HuH-7.5 (cell line): ENCODE measurements around the gene BICDL2.
"Not testable (repeated sequence)": the region's sequence is repeated elsewhere in the genome, so short reads cannot be mapped to it uniquely, and the experiment has no call there.

Source experiments
- DNase-seq: peaks from one replicate; pipeline ENCODE4 v3.0.0; 2011; ENCODE audit warnings: low spot score

The BICDL2 gene

DNA sequence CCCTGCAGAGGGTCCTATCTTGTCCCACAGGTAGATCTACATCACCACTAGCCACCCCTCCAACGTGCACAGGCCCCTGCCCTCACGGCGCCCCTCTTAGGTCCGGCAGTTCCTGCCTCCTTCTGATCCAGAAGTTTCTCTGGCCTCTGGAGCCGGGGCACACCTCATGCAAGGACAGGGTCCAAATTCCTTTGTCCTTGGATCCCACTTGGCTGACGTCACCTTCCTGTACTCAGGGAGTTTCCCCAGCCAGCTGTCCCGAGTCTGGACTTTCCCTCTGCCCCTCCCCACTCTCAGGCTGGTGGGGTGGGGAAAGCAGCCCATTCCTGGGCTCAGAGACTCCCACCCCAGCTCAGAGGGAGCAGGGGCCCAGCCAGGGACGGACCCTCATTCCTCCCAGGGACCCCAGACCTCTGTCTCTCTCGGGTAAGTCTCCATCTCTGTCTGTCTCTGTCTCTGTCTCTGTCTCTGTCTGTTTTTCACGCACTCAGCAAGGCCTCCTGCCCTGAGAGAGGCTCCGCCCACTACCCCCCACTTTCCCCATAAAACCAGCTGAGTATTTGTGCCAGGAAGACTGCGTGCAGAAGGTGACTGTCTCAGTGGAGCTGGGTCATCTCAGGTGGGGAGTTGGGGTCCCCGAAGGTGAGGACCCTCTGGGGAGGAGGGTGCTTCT is 28.5 kb upstream of the BICDL2 start, which contains the start of gene IL32:
TSS of gene IL32 (plus strand) at position 572 of the 673 bp plus-strand sequence. CDS start 172 bp downstream, outside the sequence.
- DNase-seq: peak; percentile 63

GRCh38 chr16:3063625-3064386 is 27.1 kb upstream of the BICDL2 start:
- no peak for DNase-seq

DNA sequence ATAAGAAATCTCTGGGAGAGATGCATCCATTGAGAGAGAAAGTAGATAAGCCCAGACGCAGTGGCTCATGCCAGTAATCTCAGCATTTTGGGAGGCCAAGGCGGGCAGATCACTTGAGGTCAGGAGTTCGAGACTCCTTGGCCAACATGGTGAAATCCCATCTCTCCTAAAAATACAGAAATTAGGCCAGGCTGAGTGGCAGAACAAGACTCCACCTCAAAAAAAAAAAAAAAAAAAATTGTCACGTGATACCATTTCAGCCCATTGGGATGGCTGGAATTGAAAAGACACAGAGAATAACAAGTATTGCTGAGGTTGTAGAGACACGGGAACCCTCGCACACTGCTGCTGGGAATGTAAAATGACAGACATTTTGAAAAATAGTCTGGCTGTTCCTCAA is 25.8 kb upstream of the BICDL2 start:
- no peak for DNase-seq

DNA sequence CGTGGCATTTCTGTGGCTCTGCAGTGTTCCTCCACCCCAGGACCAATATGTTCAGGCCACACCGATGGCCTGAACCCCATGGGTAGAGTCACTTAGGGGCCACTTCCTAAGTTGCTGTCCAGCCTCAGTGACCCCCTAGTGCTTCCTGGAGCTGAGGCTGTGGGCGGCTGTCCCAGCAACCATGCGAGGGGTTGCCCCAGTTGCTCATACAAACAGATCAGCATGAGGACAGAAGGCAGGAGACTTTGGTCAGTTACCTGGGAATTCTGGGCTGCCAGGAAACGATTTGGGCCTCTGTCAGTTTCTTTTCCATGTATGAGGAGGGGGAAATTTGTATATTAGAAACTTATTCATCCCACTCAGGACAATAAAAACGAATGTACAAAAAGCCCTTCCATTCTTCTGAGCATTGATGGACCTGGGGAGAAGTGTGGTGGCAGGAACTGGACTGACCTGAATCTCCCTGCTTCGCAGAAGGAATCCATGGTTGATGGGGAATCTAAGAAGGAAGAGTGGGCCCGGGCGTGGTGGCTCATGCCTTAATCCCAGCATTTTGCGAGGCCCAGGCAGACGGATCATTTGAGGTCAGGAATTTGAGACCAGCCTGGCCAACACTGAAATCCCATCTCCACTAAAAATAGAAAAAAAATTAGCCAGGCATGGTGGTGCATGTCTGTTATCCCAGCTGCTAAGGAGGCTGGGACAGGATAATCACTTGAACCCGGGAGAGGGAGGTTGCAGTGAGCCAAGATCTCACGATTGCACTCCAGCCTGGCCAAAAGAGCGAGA is 23.8 kb upstream of the BICDL2 start:
- no peak for DNase-seq

- DNase-seq: no peak
Measured at GRCh38 chr16:3059723-3060242, 23.0 kb upstream of the BICDL2 start.

DNA sequence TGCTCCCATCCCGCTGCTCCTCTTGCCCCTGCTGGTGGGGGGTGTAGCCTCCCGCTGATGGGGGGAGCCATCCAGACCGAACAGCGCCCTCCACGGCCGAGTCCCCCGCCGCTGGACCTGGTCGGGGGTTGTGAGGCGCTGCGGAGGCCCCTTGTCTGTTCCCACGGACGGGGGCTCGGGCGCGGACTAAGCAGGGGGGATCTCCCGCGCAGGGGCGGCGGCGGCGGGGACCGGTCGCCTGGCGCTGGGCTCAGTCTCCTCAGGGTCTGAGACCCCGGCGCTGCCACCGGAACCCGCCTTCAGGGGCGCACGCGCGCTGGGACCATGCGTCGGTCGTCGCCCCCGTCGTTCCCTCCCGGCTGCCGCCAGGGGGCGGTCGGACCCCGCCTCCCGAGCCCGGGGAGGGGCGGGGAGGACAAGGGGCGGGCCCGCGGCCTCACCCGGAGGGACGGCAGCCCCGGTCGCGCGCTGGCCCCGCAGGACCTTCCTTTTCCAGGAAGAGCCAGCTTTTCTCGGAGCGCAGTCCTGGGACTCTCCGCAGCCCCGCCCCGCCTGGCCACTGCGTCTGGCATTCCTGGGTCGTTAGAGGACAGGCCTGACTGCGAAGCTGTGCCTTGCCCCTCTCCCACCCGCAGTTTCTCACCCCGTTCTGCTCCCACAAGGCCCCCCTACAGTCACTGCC is 22.4 kb upstream of the BICDL2 start:
- peak; percentile 71 for DNase-seq

DNA sequence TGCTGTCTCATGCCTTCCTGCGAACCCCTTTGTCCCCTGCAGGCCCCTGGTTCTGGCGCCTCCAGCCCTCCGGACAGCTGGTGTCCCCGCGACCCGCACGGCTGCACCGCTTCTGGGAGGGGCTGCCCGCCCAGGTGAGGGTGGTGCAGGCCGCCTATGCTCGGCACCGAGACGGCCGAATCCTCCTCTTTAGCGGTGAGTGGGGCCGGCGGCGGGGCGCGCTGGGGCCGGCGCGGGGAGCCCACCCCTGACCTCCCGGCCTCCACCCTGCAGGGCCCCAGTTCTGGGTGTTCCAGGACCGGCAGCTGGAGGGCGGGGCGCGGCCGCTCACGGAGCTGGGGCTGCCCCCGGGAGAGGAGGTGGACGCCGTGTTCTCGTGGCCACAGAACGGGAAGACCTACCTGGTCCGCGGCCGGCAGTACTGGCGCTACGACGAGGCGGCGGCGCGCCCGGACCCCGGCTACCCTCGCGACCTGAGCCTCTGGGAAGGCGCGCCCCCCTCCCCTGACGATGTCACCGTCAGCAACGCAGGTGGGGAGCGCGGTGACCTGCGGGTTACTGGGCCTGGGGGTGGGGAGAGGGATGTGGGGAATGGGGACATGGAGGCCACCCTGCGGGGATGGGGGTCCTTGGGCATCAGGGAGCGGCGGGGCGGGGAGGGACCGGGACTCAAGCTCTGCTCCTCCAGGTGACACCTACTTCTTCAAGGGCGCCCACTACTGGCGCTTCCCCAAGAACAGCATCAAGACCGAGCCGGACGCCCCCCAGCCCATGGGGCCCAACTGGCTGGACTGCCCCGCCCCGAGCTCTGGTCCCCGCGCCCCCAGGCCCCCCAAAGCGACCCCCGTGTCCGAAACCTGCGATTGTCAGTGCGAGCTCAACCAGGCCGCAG is 21.6 kb upstream of the BICDL2 start:
- no peak for DNase-seq

DNA sequence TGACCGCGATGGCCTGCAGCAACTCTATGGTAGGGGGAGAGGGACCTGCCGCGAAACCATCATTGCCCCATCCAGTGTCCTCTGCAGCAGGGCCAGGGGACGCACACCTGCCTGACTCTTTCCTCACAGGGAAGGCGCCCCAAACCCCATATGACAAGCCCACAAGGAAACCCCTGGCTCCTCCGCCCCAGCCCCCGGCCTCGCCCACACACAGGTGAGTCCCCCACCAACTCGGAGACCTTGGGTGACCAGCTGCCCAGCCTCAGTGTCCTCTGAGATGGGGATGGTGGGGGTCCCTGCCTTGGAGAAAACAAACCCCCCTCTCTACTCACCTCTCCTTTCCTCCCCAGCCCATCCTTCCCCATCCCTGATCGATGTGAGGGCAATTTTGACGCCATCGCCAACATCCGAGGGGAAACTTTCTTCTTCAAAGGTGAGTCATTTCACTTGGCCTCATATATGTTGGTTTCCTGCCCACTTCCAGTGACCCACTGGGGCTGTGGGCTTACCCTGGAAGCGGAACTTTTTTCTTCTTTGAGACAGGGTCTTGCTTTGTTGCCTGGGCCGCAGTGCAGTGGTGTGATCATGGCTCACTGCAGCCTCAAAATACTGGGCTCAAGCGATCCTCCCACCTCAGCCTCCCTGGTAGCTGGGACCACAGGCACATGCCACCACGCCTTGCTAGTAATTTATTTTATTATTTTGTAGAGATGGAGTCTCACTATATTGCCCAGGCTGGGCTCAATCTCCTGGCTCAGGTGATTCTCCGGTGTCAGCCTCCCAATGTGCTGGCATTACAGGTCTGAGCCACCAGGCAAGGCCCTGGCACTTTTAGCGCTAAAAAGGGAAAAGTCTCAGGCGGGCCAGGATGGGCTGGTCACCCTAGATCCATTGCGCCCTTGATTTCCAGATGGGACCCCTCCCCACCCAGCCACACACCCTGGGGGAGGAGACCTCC is 20.7 kb upstream of the BICDL2 start:
- no peak for DNase-seq

DNA sequence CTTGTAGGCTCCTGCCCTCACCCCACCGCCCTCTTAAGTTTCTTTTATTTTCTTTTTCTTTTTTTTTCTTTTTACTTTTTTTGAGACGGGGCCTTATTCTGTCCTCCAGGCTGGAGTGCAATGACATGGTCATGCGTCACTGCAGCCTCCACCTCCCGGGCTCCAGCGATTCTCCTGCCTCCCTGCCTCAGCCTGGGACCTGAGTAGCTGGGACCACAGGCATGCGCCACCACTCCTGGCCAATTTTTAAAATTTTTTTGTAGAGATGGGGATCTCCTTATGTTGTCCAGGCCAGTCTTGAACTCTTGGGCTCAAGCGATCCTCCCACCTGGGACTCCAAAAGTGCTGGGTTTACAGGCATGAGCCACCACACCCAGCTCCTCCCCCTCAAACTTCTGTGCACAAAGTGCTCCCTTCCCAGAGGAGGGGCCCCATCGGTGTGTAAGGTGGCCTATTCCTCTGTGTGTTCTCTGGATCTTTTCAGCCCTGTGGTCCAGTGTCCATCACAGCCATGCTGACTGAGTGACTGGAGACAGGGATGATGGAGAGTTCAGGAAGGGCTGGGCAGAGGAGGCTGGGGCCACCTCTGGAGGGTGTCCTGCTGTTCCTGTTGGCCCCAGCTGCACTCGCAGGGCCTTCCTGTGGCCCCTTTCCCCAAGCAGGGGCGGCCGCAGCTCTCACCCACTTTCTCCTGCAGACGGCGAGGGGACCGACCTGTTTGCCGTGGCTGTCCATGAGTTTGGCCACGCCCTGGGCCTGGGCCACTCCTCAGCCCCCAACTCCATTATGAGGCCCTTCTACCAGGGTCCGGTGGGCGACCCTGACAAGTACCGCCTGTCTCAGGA is 19.8 kb upstream of the BICDL2 start:
- no peak for DNase-seq

GRCh38 chr16:3055734-3056115 is 19.0 kb upstream of the BICDL2 start:
- DNase-seq: not testable (repeated sequence)

DNA sequence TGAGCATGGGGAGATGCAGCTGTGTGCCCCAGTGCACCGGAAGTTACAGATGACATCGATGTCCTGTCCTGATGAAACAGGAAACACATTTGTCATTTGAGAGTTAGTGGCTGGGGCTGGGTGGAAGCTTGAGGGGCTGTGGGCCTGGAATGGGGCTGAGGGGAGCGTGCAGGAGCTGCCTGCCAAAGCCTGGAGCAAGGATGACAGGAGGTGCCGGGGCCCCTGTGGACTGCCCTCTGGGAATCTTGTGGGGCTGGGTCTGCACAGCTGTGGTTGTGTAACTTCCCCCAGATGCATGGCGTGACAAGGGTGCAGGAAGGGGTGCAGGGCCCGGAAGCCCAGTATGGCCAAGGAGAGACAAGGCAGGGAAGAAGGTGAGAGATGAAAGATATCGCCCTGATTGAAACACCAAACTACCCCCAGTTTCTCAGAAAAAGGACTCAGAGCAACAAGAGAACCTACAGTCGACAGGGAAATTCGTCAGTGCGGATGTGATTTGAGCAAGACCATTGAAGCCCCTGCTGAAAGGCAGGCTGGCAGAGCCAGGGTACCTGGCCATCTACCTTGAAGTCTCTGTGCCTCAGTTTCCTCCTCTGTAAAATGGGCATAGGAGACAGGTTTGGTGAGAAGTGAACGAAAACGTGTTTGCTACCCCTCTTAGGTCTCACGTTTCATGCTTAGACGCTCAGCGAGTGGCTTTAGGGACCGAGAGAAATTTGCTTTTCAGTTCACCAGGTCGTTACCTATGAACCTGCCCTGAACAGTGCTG is 18.4 kb upstream of the BICDL2 start:
- DNase-seq: no peak

- DNase-seq: not testable (repeated sequence)
Measured at GRCh38 chr16:3053330-3053710, 16.6 kb upstream of the BICDL2 start.

- DNase-seq: not testable (repeated sequence)
Measured at GRCh38 chr16:3052571-3053329, 16.0 kb upstream of the BICDL2 start.

GRCh38 chr16:3051494-3051893 is 14.8 kb upstream of the BICDL2 start:
- no peak for DNase-seq

- no peak for DNase-seq
Measured at GRCh38 chr16:3051009-3051408, 14.3 kb upstream of the BICDL2 start.

GRCh38 chr16:3050487-3050886 is 13.7 kb upstream of the BICDL2 start:
- DNase-seq: no peak

GRCh38 chr16:3049921-3050481 is 13.3 kb upstream of the BICDL2 start:
- DNase-seq: no peak
